ENCODE measurements around the gene TMSB10.
A peak's percentile ranks its signal among the peaks of the same experiment; 100 is the strongest.
"Not testable (repeated sequence)": the region's sequence is repeated elsewhere in the genome, so short reads cannot be mapped to it uniquely, and the experiment has no call there.

TMSB10 gene

DNA sequence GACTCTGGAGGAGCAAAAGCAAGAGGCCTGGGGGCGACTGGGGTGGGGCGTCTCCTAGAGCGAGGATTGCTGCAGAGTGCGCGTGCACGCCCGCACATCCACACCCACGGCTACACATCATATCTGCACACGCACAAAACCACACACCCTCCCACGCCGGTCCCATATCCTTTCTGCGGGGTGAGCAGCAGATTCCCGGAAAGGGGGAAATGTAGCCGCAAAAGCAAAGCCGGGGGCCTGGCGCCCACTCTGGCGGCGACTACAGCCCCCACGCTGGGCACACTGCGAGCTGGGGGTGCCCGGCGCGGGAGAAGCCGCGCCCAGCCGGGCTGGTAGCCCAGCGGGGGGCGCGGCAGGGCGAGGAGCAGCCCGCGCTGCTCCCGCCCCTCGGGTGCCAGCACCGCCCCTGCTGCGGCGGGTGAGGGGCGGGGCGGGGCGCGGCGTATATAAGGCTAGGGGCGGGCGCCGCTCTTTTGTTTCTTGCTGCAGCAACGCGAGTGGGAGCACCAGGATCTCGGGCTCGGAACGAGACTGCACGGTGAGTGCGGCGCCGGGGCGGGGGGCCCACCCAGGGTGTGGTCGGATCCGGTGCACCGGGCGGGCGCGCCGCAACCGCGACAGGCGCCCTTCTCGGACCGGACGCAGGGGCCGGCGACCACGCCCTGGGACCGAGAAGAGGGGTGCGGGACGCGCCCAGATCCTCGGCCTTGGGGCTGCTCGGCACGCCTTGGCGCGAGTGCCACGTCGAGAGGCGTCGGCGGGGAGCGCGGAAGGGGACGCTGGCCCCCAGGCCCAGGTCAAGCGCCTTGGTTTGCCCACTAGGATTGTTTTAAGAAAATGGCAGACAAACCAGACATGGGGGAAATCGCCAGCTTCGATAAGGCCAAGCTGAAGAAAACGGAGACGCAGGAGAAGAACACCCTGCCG lies at the start of gene TMSB10:
Gene TMSB10 (plus strand): TSS at position 476 of the 927 bp plus-strand sequence.
- peak; percentile 95 for DNase-seq (ENCODE audit: low read depth, low spot score)

DNA sequence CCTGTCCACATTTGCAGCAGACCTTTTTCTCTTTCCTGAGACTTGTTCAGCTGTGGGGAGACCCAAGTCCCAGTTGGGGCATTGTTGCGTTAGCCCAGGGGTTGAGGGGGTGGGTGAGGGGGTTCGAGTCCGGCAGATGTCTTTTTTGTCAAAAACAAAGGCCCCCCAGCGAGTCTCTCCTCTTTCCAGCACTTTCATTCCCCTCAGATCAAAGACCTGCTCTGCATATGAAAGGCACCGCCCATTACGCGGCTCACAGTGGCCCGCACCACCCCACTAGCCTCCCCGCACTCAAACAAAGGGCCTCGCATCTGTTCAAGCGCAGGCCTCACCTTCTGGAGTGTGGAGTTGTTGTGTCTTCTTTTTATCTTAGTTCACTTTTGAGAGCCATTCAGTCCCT lies 49.7 kb upstream of the TMSB10 start:
- no peak for DNase-seq (ENCODE audit: low read depth, low spot score)

DNA sequence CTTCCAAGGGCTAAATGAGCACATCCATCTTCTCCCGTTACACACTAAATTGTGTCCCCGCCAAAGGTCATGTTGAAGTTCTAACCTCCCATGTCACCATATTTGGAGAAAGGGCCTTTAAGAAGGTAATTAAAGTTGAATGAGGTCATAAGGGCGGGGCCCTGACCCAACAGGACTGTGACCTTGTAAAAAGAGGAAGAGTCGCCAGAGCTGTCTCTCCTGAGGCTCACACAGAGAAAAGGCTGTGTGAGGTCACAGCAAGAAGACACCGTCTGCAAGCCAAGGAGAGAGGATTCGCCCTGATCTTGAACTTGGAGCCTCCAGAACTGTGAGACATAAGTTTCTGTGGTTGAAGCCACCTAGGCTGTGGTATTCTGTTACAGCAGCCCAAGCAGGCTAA lies 48.7 kb upstream of the TMSB10 start:
- DNase-seq (ENCODE audit: low read depth, low spot score): no peak

DNA sequence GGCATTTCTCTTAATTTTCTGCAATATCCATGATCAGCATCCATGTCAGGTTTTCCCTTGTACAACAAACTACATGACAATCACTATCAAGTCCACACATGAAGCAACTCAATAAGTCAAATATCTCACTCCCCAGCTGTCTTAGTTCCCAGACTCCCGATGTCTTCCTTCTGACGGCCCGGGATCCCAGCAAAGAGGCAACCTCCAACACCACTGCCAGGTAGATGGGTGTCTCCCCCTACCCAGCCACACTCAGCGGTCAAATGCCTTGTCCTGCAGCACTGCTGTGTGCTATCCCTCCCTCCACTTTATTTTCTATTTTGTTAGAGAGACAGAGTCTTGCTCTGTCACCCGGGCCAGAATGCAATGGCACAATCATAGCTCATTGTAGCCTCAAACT lies 47.9 kb upstream of the TMSB10 start:
- no peak for DNase-seq (ENCODE audit: low read depth, low spot score)

DNA sequence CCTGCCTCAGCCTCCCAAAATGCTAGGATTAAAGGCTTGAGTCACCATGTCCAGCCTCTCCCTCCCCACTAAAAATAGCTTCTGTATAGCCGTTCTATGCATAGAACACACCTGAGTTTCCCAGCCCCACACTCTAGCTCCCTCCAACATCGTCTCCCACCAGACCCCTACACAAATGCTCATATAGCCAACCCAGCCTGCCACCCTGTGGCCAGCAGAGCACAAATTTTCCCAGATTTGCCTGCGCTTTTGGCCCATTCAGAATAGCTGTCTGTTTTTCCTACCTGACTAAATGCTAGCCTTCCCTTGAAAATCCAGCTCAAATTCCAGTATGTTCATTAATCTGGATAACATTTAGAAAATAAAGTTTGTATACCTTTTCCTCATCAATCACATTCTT lies 47.3 kb upstream of the TMSB10 start:
- DNase-seq (ENCODE audit: low read depth, low spot score): no peak

DNA sequence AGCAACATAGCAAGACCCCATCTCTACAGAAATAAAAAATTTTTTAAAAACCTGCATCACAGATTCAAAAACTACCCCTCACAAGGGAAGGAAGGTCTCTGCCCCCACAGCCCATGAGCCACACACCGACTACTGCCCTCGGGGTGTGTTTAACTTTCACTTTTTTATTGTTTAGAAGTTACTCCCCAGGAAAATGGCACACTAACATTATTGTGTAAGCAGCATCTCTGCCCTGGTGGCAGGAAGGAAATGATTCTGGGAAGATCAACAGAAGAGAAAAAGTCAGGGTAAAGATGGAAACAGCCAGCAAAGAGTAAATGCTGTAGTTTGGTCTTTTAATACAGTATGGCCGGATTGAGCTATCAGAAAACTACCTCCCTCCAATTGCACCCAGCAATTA lies 46.5 kb upstream of the TMSB10 start:
- DNase-seq (ENCODE audit: low read depth, low spot score): no peak

DNA sequence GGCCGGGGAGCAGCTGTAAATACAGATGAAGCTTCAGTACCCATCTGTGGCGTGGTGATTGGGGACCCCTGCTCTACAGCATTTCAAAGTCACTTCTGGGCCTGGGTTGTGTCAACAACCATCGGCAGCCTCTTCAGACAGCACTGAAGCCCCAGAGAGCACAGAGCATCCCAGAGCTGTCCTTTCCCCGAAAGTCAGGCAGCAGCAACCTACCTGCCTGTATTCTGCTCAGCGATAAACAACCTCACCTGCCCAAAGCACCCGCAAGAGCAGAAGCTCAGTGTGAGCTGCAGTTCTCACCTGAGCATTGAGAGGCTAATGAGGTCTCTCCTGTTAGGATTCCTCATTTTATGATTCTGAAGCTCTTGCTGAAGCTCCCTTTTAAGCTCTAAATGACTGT lies 43.9 kb upstream of the TMSB10 start:
- no peak for DNase-seq (ENCODE audit: low read depth, low spot score)

DNA sequence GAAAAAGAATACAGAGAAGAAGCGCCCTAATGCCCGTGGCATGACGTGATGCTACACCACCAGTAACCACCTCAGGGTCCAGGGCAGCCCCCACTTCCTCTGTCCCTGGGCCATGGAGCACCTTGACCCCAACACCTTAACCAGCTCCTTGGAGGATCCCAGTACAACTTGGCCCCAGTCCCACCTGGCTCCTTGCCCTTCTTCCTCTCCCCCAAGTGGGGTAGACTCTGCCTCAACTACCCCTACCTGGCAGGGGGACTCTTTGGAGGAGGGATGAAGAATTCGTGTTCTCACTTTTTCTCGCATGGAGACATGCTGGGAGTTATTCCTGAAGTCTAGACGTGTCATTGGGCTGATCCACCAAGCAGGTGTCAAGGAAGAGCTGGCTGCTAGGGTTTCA lies 43.5 kb upstream of the TMSB10 start:
- DNase-seq (ENCODE audit: low read depth, low spot score): no peak

DNA sequence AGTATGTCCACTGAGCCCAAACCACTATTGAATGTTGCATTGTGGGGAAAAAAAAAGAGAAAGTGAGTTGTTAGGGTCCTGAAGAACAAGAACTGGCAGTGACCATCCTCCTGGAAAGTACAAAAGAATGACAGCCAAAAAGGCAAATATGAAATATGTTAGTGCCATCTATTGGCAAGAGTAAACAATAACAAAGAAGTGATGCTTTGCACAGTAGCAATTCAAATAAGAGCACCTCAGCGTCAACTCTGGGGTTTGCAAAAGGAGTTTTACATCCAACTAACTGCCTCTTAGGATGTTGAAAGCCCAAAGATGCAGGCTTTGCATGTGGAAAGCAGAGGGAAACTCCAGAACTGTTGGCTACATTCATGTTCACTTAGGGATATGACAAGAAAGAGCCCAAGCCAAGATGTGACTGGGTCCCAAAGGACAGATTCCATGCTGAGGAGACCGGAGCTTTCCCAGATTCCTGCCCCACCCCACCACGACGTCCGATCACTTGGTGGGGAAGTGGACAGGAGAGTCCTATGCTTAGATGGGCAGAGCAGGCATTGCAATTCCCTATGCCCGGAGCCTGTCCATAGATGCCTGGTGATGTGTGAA lies 40.2 kb upstream of the TMSB10 start:
- DNase-seq (ENCODE audit: low read depth, low spot score): no peak

DNA sequence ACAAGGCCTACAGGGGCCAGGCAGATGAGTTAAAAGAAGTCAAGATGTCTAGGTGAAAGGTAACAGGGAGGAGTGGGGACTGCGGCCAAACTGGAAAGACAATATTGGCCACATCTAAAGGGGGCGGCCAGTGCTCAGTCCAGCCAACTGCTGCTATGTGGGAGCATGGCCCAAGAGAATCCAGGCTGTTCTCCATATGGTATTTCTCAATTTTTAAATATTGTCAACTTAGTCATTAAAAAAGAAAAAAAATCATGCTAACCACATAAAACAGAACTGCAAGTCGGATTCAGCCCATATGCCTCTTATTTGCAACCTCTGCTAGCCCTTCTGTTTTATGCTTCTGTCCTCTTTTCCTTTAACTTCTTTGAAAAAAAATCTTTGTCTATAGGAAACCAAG lies 39.3 kb upstream of the TMSB10 start:
- no peak for DNase-seq (ENCODE audit: low read depth, low spot score)

DNA sequence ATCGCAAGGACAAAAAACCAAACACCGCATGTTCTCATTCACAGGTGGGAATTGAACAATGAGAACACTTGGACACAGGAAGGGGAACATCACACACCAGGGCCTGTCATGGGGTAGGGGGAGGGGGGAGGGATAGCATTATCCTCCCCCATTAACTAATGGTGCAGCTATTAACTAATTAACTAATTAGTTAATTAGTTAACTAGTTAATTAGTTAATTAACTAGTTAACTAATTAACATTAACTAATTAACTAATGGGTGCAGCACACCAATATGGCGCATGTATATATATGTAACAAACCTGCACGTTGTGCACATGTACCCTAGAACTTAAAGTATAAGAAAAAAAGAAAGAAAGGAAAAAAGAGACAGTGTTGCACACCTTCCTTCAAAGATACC lies 37.1 kb upstream of the TMSB10 start:
- not testable (repeated sequence) for DNase-seq (ENCODE audit: low read depth, low spot score)

DNA sequence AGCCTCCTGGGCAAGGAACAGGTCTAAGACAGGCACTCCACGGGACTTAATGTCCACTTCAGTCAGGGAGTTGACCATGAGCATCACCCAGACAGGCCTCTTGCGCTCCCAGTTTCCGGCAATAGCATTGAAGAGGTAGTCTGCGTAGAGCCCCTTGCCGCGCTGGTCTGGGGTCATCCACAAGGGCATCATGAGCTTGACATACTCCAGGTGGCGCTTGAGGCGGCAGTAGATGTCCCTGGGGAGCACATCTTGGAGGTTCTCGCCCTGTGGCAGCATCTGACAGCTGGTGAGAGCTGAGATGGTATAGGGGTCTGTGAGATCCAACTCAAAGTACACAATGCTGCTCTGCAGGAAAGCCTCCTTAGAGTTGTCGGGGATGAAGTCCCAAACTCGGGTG lies 35.1 kb upstream of the TMSB10 start:
- no peak for DNase-seq (ENCODE audit: low read depth, low spot score)

DNA sequence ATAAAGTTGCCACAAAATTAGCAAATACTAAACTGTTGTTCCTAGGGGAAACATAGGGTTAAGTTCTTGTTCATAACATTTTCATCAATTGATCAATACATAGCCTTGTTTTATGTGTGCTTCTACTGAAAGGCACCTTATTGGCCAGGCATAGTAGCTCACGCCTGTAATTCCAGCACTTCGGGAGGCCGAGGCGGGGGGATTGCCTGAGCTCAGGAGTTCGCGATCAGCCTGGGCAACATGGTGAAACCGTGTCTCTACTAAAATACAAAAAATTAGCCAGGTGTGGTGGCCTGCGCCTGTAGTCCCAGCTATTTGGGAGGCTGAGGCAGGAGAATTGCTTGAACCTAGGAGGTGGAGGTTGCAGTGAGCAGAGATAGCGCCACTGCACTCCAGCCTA lies 32.8 kb upstream of the TMSB10 start:
- not testable (repeated sequence) for DNase-seq (ENCODE audit: low read depth, low spot score)

DNA sequence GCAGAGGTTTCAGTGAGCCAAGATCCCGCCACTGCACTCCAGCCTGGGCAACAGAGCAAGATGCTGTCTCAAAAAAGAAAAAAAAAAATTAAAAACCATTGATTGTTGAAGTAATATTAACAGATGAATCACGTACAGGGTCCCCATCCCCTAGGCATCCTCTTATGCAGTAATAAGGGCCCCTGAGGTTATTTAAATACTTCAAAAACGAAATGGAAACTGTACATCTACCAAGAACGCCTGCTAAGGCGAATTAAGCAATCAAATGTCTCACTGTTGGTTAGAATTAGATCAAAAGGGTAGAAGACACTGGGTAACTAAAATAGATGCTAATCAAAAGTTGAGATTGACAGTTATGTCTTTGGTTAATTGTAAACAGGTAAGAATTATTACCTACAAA lies 32.1 kb upstream of the TMSB10 start:
- no peak for DNase-seq (ENCODE audit: low read depth, low spot score)

DNA sequence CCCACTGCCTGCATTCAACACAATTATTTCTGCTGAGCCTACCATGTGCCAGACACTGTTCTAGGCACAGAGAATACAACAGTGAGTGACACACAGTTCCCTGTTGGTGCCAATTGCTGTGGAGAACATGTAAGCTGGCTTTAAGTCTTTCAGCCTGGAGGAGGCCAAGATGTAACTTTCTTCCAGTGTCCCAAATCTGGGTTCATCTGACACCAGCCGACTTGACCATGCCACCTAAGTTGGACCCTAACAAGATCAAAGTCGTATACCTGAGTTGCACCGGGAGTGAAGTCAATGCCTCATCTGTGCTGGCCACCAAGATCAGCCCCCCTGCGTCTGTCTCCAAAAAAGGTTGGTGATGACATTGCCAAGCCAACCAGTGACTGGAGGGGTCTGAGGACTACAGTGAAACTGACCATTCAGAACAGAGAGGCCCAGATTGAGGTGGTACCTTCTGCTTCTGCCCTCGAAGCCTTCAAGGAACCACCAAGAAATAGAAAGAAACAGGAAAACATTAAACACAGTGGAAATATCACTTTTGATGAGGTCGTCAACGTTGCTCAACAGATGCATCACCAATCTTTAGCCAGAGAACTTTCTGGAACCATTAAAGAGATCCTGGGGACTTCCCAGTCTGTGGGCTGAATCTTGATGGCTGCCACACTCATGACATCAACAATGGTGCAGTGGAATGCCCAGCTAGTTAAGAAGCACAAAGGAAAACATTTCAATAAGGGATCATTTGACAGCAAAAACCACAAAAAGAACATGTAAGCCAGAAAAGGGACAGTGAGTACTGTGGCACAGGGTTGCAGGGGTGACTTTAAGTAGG lies 30.9 kb upstream of the TMSB10 start:
- DNase-seq (ENCODE audit: low read depth, low spot score): peak; percentile 73

DNA sequence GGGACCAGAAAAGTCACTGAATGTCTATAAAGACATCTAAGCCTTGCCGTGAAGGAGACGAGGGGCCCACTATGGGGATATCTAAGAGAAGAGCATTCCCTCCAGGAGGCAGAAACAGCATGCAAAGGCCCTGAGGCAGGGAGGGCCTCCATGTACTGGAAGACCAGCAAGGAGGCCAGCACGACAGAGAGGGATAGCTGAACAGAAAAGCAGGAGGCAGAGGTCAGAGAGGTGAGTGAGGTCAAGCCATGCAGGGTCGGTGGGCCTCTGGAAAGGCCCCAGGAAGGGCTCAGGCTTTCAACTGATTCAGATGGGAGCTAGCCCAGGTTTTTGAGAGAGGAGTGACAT lies 30.3 kb upstream of the TMSB10 start:
- DNase-seq (ENCODE audit: low read depth, low spot score): no peak

DNA sequence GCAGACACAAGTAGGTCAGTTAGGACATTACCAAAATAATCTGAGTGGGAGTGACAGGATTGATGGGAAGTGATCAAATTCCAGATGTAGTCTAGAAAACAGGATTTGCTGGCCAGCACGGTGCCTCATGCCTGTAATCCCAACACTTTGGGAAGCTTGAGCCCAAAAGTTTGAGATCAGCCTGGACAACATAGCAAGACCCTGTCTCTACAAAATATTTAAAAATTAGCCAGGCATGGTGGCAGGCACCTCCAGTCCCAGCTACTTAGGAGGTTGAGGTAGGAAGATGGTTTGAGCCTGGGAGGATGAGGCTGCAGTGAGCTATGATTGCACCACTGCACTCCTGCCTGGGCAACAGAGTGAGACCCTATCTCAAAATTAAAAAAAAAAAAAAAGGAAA lies 29.8 kb upstream of the TMSB10 start:
- not testable (repeated sequence) for DNase-seq (ENCODE audit: low read depth, low spot score)

DNA sequence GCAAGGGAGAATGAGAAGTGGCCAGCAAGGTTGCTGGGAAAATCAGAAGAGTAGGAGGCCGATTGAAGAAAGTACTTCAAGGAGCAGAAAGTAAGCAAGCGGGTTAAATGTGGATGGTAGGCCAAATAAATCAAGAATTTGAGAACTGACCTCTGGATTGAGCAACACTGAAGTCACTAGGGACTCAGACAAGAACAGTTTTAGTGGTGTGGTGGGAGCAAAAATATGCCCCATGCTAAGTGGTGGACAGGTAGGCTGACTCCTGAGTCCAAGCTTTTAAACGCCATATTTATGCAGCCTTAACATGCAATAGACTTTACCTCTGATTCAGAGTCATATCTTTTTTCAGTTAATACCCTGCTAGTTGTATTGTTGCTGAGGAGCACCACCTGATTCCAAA lies 29.1 kb upstream of the TMSB10 start:
- DNase-seq (ENCODE audit: low read depth, low spot score): no peak

DNA sequence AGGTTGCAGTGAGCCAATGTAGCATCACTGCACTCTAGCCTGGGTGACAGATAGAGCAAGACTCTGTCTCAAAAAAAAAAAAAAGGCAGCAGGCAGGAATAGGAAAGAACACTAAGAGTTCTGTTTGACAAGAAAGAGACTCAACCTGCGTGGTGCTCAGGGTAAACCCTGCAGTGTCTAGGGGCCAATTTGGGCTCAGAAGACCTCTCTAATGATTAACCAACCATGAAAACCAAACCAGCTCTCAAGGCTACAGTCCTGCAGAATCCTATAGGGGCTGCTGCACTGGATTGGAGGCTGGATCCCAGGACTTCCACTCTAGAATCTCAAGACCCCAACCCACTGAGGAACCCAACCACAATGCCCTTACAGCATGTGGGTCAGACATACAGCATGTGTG lies 27.0 kb upstream of the TMSB10 start:
- DNase-seq (ENCODE audit: low read depth, low spot score): no peak

DNA sequence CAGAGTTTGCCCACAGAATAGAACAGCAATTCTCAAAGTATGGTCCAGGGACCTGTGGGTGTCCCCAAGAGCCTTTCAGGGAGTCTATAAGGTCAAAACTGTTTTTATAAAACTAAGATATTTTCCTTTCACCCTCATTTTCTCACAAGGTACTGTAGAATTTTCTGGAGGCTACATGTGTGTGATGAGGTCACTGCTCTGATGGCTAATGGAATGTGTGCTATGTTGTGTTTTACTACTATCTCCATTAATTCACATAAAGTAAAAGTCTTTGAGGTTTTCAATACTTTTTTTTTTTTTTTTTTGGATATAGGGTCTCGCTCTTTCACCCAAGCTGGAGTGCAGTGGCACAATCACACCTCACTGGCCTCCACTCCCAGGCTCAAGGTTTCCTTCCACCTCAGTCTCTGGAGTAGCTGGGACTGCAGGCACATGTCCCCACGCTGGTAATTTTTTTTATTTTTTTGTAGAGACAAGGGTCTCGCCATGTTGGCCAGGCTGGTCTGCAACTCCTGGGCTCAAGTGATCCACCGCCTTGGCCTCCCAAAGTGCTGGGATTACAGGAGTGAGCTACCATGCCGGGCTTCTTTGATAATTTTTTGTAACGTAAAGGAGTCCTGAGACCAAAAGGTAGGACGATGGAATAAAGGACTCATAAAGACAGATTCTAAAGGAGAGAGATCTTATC lies 26.4 kb upstream of the TMSB10 start:
- DNase-seq (ENCODE audit: low read depth, low spot score): no peak

DNA sequence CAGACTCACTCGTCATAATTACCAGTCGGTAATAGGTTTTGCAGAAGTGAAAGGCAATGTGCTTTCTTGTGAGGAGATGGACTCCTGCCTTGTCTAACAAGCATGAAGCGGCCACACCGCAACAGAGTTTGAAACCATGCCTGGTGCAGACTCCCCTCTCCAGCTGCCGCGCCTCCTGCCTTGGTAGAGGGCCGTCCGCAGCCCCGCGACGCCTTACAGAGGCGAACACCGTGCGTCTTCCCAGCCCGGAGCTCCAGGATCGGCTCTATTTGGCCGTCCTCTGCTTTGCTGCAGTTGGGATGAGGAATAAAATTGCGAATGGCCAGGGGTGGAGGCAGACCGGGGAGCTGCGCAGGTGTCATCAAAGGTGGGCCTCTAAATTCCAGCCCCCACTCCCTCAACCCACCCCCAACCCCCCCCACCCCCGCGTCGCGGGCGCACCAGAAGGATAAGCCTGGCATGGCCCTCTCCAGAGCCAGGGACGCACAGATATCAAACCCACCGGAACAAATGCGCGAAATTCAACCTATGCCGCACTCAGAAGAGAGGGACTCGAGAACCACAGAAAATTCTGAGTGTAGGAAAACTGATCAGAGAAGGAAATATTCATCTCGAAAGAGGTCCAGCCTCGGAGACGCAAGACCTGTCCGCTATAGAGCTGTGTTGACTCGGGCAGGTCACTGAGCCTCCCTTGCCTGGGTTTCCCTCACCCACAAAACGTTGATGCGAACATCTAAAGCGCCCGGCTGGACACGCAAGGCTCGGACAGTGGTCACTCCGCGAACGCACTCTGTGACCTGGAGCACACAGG lies 25.7 kb upstream of the TMSB10 start:
- DNase-seq (ENCODE audit: low read depth, low spot score): peak; percentile 23

All from astrocyte of the hippocampus (primary cell).